HEK293T (cell line): ENCODE results near the gene MRPL14.

ENCODE experiments used
- ARNT ChIP-seq: fragments of 450-650 bp; IDR thresholded peaks from 2 replicates; pipeline ENCODE4 v1.6.1; 2017; ENCODE audit warnings: mild to moderate bottlenecking
- BHLHE40 ChIP-seq: fragments of 450-650 bp; IDR thresholded peaks from 2 replicates; pipeline ENCODE4 v1.6.1; 2016; ENCODE audit warnings: mild to moderate bottlenecking, moderate library complexity, borderline replicate concordance
- CTBP1 ChIP-seq: fragments of 450-650 bp; IDR thresholded peaks from 2 replicates; pipeline ENCODE4 v1.6.1; 2016; ENCODE audit warnings: borderline replicate concordance
- FOXA1 ChIP-seq: fragments of 450-650 bp; IDR thresholded peaks from 2 replicates; pipeline ENCODE4 v1.6.1; 2016; ENCODE audit warnings: mild to moderate bottlenecking
- FOXK2 ChIP-seq: fragments of 450-650 bp; IDR thresholded peaks from 2 replicates; pipeline ENCODE4 v1.6.1; 2016; ENCODE audit warnings: mild to moderate bottlenecking
- NFRKB ChIP-seq: fragments of 450-650 bp; IDR thresholded peaks from 2 replicates; pipeline ENCODE4 v1.6.1; 2016; ENCODE audit warnings: mild to moderate bottlenecking, moderate library complexity
- SP1 ChIP-seq: fragments of 450-650 bp; IDR thresholded peaks from 2 replicates; pipeline ENCODE4 v1.6.1; 2017
- SUZ12 ChIP-seq: fragments of 450-650 bp; IDR thresholded peaks from 2 replicates; pipeline ENCODE4 v1.6.1; 2016; ENCODE audit warnings: mild to moderate bottlenecking
- TARDBP ChIP-seq: fragments of 450-650 bp; IDR thresholded peaks from 2 replicates; pipeline ENCODE4 v1.6.1; 2016
- ZNF384 ChIP-seq: fragments of 450-650 bp; IDR thresholded peaks from 2 replicates; pipeline ENCODE4 v1.6.1; 2016

DNA sequence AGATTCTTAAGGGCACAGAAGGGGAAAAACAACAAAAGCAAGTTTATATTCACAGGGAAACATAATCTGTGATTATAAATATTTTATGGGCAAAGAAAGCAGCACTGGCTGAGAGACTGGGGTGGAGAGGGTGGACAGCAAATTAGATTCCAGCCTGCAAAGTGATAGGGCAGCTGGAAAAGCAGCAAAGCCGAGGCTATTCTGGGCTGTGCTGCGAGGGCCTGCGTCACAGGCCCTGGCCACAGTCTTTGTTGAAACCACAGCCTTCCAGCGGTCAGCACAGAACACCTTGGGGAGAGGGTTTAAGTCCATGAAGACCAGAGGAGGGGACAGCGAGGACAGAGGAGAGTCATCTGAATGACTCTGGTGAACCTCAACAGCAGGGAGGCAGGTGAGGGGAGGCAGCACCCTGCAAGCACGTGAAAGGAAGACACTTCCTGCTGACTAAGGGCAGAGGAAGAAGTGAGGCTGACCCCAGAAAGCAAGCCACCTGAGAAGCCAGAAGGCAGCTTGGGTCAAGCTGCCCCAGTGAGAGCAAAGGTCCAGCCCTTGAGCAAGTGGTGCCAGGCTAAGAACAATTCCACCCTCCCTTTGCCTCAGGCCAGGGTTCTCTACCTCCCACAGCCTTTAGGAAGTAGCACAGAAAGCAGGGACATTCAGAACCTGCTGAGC lies 17.1 kb downstream of the MRPL14 start:
- TF ChIP-seq CTBP1 (no peak), BHLHE40 (no peak), TARDBP (no peak), FOXK2 (no peak), ARNT (no peak), SUZ12 (no peak), ZNF384 (no peak), FOXA1 (no peak), NFRKB (no peak), SP1 (no peak)
